Lower leg skin (tissue), 4 donors: Measurements from ENCODE around the gene STXBP5L. TPM values are rescaled to one million over a fixed set of nuclear protein-coding genes. Genes with fewer than 3 reads are reported as not detected.

Experiments used
- DNase-seq, 2 donors: peaks; one replicate each; pipeline ENCODE4 v3.0.0-alpha.2; 2019; ENCODE audit warnings: low spot score in 2 of 2
- H3K4me3 ChIP-seq: fragments of 200-600 bp; sonication (generic); 2 replicates; pipeline ENCODE4 v1.5.1; 2017; ENCODE audit warnings: mild to moderate bottlenecking, low read depth; ENCODE audit not compliant: poor library complexity, severe bottlenecking
- POLR2A ChIP-seq, 2 donors: fragments of 450-650 bp; IDR thresholded peaks; one replicate each; pipeline ENCODE4 v1.6.1; 2016 to 2017; ENCODE audit warnings: antibody characterized with exemption in 2 of 2, mild to moderate bottlenecking in 1 of 2, moderate library complexity in 1 of 2
- WGBS, 2 donors: methylation state at CpG; one replicate each; pipeline ENCODE4 v1.1.5; 2018; 5-methylcytosine and 5-hydroxymethylcytosine counted together
- intact Hi-C: fragments of 100-400 bp; cut with DNase I; formaldehyde crosslinking; loops from one replicate; pipeline ENCODE4 v1.15.0; 2023; ENCODE audit warnings: low total_unique reads
- total RNA-seq, 4 donors: library from RNA; depleted of rRNA; stranded (reverse); fragments of >200 nt; gene quantifications; one replicate each; pipeline ENCODE4 v1.1.0, GENCODE V29; 2016
- TF ChIP-seq, protein P1 (sequence below), 3 donors: fragments of 450-650 bp; IDR thresholded peaks; one replicate each; pipeline ENCODE4 v1.5.1; 2016; ENCODE audit warnings: antibody characterized with exemption in 3 of 3, mild to moderate bottlenecking in 3 of 3, moderate library complexity in 2 of 3

The STXBP5L gene
- total RNA-seq = under 1 TPM in 1 of 4 donors, not detected in 3; 0.06 TPM

GRCh38 chr3:120908030-120908794 lies at the start of gene STXBP5L:
Gene STXBP5L, plus strand, starts transcription at chr3:120908205. Its CDS starts 1,374 bp downstream, at chr3:120909579.
- DNase-seq = peak in 1 of 2 donors; percentile 15
- TF ChIP-seq, protein P1, sequence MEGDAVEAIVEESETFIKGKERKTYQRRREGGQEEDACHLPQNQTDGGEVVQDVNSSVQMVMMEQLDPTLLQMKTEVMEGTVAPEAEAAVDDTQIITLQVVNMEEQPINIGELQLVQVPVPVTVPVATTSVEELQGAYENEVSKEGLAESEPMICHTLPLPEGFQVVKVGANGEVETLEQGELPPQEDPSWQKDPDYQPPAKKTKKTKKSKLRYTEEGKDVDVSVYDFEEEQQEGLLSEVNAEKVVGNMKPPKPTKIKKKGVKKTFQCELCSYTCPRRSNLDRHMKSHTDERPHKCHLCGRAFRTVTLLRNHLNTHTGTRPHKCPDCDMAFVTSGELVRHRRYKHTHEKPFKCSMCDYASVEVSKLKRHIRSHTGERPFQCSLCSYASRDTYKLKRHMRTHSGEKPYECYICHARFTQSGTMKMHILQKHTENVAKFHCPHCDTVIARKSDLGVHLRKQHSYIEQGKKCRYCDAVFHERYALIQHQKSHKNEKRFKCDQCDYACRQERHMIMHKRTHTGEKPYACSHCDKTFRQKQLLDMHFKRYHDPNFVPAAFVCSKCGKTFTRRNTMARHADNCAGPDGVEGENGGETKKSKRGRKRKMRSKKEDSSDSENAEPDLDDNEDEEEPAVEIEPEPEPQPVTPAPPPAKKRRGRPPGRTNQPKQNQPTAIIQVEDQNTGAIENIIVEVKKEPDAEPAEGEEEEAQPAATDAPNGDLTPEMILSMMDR (IDR thresholded peaks at IDR 0.05) = no peak
- no peak for TF ChIP-seq POLR2A (IDR thresholded peaks at IDR 0.05)
- WGBS, 2 donors = 3% methylated on average over 49 to 77 of the region's 83 CpGs
- intact Hi-C loops = no loop called here
- no peak within 1 kb of the TSS for H3K4me3 ChIP-seq

DNA sequence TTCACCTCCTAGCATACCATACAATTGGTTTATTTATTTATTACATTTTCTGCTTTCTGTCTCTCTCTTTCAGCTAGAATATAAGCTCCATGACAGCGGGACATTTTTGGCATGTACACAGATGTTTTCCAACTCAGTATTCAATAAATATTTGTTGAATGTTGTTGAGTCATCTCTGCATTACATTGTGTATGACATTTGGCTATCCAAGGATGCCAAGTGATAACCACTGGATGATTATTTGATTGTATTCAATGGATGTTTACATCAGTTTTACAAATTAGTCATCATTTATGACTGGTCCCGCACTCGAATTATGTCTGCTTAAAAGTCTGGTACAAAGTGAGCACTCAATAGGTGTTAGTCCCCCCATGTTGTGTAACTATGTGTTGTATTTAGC lies 49.5 kb upstream of the STXBP5L start:
- intact Hi-C loops = no loop called here
- 85 to 86% methylated on average over 3 of the region's 3 CpGs for WGBS, 2 donors
- no peak for TF ChIP-seq POLR2A (IDR thresholded peaks at IDR 0.05)
- TF ChIP-seq, protein P1 (IDR thresholded peaks at IDR 0.05) = no peak

GRCh38 chr3:120864541-120864940 lies 43.5 kb upstream of the STXBP5L start:
- intact Hi-C loops = no loop called here
- DNase-seq = no peak
- WGBS, 2 donors = 76 to 86% methylated on average over 5 of the region's 5 CpGs
- TF ChIP-seq, protein P1 (IDR thresholded peaks at IDR 0.05) = no peak
- no peak for TF ChIP-seq POLR2A (IDR thresholded peaks at IDR 0.05)
- H3K4me3 ChIP-seq = no peak overlapping the region

More for the DNA sequence above, 49.5 kb upstream of the STXBP5L start:
- H3K4me3 ChIP-seq = no peak overlapping the region
- no peak for DNase-seq

DNA sequence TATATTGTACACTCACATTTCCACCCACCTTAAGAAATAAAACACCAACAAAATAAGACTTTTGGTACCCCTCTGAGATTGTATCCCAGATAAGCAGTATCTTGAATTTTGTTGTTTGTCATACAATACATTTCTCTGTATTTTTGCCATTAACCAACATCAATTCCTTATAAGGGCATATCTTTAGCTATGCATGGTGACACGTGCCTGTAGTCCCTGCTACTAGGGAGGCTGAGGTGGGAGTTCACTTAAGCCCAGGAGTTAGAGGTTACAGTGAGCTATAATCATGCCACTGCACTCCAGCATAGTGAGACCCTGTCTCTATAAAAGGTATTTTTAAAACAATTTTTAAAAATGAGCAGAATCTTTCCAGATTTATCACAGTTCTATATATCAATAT lies 32.5 kb upstream of the STXBP5L start:
- intact Hi-C loops = no loop called here
- TF ChIP-seq, protein P1 (IDR thresholded peaks at IDR 0.05) = no peak
- TF ChIP-seq POLR2A (IDR thresholded peaks at IDR 0.05) = no peak
- 48 to 58% methylated on average over 1 of the region's 1 CpG for WGBS, 2 donors
- H3K4me3 ChIP-seq = no peak overlapping the region
- no peak for DNase-seq

DNA sequence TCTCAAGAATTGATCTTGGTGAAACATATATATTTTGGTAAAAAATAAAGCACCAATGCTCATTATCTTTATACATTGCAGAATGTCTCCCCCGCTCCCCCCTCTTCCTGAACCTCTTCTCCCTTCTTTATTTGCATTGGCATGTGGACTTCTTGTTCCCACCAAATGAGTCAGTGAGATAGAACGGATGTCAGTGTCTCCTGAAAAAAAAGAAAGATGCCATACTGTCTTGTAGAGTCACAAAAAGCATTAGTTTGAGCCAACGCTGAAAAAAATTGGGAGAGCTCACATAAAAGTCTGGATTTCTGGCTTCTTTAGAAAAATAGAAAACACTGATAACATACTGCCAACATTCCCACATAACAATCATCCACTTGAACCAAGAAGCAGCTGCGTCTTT lies 32.0 kb upstream of the STXBP5L start:
- TF ChIP-seq POLR2A (IDR thresholded peaks at IDR 0.05) = no peak
- TF ChIP-seq, protein P1 (IDR thresholded peaks at IDR 0.05) = no peak
- intact Hi-C loops = no loop called here
- DNase-seq = no peak
- 63 to 70% methylated on average over 4 of the region's 4 CpGs for WGBS, 2 donors
- no peak overlapping the region for H3K4me3 ChIP-seq
